Raji (cell line): Measurements from ENCODE around the gene YBX2.

Source experiments
- POLR2A ChIP-seq: IDR thresholded peaks from 2 replicates; pipeline ENCODE4 v1.6.1; 2011; ENCODE audit warnings: low read depth, low read length, control low read depth; ENCODE audit not compliant: insufficient read depth

Gene YBX2

GRCh38 chr17:7249830-7250229 is 44.6 kb downstream of the YBX2 start:
- TF ChIP-seq POLR2A = no peak

- TF ChIP-seq POLR2A = no peak
Measured at GRCh38 chr17:7249214-7249613, 45.2 kb downstream of the YBX2 start.

GRCh38 chr17:7248796-7249195 is 45.6 kb downstream of the YBX2 start:
- TF ChIP-seq POLR2A = no peak

- TF ChIP-seq POLR2A = no peak
Measured at GRCh38 chr17:7246779-7247178, 47.7 kb downstream of the YBX2 start.

GRCh38 chr17:7243453-7243729 is 51.0 kb downstream of the YBX2 start:
- no peak for TF ChIP-seq POLR2A

- 0 out of 2 replicates have a peak, but pooled peaks have one; percentile 17 for TF ChIP-seq POLR2A
Measured at GRCh38 chr17:7242717-7243452, 51.6 kb downstream of the YBX2 start.

- no peak; the same call in 1 of the 2 replicates for TF ChIP-seq POLR2A
Measured at GRCh38 chr17:7241783-7242716, 52.4 kb downstream of the YBX2 start, which contains the start of gene GABARAP. TSS of gene GABARAP (minus strand) at chr17:7242449. CDS start at chr17:7242330, 119 bp downstream.

DNA sequence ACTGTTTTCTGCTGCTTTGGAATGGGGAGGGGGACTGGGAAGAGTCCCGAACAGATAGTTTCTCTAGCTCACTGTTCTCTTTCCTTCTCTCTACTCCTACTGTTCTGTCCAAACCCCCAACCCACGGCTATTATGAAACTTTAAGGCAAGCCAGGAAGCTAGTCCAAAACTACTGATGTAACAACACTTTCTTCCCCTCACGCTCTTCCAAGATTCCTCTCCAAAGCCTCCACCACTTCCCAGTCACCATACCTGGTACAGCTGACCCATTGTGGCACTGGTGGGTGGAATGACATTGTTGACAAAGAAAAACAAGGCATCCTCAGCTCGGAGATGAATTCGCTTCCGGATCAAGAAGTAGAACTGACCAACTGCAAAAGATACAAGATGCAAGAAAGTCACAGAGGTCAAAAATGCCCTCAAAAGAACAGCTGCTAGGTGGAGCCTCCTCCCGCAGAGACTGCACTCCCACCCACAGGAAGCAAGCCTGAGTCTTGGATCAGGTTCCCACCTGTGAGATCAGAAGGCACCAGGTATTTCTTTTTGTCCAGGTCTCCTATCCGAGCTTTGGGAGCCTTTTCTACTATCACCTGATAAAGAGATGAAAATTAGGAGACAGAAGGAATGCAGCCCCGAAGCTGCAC is 53.2 kb downstream of the YBX2 start:
- TF ChIP-seq POLR2A = no peak

DNA sequence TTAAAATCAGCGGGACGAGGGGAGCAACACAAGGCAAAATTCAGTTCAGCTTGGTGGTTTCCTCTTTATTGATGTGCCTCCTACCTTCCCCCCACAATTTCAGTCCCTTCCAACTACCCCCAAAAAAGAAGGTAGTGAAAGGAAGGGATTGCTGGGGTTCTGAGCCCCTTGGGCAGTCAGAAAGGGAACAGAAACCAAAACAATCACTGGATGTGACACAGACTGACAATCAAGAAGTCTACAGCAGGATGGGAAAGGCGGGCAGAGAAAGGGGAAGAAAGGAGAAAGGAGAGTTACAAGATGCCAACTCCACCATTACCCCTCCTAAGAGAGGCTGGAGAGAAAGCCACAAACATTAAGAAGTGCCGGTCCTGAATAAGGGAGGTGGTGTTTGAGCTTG is 54.1 kb downstream of the YBX2 start:
- no peak for TF ChIP-seq POLR2A

- peak; percentile 61 for TF ChIP-seq POLR2A
Measured at GRCh38 chr17:7239091-7240027, 55.1 kb downstream of the YBX2 start, which contains the start of gene PHF23. TSS of gene PHF23 (minus strand) at chr17:7239457. CDS start at chr17:7239279, 178 bp downstream.

DNA sequence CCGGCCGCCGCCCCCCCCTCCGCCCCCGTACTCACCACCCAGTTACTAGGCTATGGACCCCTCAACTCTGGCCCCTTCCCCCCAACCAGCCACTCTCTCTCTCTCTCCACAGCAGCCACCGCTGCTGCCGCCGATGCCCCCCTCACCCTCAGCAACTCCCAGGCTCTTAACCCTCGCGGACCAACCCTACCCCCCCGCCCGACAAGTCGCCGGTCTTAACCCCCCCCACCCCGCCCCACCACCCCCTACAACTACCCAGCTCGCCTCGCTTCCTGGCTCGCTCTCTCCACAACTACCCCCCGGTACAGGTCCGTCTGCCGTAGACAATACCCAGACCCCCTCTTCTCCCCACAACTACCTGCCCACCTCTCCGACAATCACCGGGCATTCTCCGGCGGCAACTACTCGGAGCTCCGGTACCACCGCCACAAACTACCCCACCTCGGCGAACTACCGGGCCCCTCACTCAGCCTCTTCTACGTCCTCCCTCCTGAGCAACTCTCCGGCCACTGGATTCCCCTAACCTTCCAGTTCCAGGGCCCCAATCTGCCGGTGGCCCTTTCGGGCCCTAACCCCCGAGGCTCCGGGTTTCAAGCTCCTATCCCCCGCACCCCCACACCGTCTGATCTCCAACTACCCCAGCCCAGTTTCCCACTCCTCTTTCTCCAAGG is 55.9 kb downstream of the YBX2 start:
- no peak; the same call in 1 of the 2 replicates for TF ChIP-seq POLR2A
